COR-L47 (cell line): ENCODE results near the gene TTN.

Source experiments
- DNase-seq: peaks from one replicate; lab custom pipeline; 2025; lab: John Stamatoyannopoulos, UW

TTN gene

DNA sequence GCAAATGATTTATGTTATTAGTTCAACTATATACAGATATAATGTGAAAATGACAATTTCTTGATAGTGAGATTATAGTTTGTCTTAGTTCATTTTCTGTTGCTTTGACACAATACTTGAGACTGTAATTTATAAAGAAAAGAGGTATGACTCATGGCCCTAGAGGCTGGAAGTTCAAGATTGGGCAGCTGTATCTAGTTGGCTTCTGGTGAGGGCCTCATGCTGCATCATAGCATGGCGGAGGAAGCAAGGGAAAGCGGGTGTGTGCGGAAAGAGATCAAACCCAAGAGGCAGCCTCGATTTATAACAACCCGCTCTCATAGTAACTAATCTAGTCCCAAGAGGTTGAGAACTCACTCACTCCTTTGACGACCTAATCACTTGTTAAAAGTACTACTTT is 315.6 kb downstream of the TTN start:
- no peak for DNase-seq

DNA sequence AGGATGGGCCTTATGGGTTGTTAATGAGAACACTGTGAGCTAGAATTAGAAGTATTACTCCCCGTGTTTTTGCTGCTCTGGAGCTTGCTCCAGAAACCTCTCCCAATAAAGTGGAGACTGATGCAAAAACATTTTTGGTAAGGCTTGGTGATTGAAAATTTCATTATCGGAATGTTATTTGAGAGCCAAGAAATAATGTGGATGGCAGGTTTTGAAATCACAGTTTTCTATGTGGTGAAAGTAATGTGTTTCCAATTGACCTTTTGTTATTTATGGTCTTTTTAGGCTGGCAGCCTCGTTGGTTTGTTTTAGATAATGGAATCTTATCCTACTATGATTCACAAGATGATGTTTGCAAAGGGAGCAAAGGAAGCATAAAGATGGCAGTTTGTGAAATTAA is 321.9 kb downstream of the TTN start:
- no peak for DNase-seq

DNA sequence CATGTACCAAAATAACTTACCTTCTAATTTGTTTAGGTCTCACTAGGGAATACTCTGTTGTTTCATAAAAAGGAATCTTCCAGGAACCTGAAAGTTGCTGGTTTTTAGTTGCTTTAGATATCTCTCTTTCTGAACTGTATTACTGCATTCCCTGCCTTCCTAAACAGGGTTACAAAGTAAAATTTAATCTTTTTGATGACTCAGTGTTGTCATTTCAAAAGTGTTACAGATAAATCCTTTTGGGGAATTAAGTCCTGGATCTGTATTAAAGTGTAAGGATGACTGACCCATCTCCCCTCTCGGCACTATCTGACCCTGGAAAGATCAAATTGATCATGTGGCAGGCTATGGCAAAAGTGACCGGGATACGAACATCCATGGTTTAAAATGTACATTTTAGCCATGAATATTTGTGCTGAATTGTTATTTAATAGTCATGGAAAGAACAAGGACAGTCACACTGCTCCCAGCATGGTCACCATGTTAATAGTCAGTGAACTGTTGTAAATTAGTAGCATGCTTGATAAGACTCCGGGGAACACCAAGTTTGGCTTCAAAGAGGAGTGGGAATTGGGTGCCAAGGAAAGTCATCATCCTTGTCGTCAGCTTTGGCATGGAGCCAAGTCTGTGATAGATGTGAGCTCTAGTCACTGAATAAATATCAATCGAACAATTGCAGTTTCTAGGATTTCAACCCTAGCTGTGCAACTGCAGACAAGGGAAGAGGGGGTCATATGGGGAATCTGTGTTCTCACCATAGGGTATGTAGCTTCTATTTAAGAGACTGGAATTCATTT is 322.8 kb downstream of the TTN start:
- peak; percentile 89 for DNase-seq

DNA sequence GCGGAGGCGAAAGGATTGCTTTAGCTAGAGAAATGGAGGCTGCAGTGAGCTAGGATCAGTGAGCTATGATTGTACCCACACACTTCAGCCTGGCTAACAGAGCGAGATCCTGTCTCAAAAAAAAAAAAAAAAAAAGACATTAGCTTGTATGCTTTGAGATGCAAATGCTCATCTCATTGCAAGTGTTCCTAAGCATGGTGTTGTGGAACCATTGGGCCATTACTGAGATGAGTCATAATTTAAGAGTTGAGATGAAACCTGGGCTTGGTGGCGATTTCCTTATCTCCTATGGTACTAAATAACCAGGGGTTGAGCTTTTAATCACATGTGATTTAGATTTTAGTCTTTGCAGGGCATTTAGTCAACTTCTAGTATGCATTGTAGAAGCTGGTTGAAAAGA is 324.8 kb downstream of the TTN start:
- DNase-seq: no peak

DNA sequence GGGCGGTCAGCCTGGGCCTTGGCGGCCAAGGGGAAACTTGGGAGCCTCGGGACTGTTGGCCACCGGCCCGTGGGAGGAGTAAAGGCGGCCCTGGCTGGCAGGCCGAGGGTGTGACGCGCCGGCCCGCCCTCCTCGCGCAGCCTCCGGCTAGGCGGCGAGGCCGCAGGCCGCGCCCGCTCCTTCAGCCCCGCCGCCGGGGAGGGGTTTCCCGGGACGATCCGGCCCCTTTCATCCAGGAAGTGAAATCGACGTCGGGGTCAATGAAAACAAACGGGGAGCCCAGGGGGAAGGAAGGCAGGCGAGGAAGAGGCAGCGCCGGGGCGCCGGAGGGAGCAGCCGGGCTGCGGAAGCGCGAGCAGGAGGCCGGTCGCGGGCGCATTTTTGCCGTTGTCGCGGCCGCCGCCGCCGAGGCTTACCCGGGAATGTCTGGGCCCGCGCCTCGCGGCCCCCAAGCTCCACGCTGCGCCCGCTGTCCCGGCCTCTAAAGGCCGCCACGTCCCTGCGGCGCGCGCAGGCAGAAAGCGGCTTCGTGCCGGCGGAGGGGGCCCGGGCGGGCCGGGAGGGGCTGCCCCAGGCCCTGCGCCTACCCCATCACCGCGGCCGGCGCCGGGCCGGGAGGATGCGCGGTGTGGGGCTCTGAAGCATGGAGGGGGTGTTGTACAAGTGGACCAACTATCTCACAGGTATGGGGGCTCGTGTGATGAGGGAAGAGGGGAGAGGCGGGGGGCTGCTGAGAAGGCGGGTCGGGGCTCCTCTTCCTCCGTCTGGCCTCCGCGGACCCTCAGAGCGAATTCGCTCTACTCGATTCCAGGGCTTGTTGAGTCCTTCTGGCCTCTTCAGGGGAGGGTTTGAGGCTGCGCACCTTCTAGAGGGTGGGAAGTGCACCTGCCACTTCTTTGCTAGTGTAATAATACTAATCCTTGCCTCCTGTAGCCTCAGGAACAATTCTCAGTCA is 326.7 kb downstream of the TTN start, which contains the start of gene PLEKHA3:
Gene PLEKHA3, plus strand, starts transcription at position 231 of the 955 bp plus-strand sequence. Its CDS starts 413 bp downstream, at position 644.
- DNase-seq: peak; percentile 95

DNA sequence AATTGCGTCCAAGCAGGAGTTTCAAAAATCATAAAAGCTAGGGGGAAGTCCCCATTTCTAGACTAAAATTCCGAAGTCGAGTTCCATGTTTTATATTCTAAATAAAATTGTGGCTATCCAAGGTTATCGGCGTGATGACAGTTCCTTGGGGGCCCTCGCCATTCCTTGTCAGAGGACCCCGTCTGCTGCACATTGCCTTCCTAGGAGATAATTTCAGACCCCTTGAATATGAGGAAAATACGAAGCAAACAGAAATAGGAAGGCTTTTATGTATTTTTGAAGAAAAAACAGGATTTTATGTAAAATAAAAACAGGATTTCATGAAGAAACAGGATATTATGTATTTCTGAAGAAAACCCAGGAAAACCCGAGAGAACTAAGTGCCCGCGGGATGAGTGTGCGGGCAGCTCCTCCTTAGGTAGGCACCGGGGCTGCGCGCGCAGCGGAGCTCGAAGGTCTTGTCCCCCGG is 327.4 kb downstream of the TTN start:
- no peak for DNase-seq

DNA sequence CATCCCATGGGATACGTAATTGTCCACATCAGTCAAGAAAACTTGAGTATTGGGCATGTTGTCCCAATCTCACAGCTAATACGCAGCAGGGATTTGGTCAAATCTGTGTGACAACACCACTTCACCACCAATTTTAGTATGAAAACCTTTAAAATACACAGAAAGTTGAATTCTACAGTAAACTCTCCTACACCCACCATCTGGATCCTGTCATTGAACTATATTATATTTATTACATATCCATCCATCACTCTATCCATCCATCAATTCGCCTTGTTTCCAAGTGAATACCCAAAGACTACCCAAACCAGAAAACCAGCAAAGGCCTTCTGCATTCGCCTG is 328.0 kb downstream of the TTN start:
- no peak for DNase-seq

DNA sequence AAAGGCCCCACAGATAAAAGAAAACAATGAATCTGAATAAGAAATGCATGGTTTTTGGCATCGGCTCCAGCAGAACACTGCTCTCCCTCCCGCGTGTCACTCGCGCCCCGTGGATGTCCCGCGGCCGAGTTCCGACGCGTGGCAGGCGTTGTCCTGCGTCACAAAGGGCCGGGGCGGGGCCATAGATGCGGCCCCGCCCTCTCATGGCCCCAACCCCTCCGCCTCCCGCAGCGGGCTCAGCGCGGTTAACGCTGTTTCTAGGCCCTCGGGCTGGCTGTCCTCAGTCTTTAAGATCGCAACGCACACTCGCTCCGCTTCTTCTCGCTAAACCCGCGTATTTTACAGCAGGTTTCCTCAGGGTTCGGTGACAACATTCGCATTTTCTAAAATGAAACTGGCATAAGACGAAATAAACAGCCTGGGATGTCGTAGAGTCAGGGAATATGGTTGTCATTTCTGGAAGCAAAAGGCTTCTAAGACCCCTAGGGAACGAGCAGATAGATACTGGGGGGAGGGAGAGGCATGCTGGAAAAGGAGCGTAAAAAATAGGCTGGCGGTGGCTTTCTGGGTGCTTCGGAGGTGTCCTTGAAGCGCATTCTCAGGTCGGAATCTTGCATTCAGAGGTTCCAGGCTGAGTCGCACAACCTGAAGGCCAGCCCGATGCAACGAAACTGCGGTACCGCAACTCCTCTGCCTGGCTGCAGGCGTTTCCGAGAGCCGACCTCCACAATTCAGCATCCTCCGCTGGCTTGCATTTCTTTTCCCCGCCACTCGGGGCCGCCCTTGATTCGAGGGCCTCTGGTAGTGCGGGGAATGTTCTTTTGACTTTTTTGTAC is 328.6 kb downstream of the TTN start, which contains the start of gene FKBP7:
Gene FKBP7, minus strand, starts transcription at position 162 of the 836 bp plus-strand sequence. Its CDS starts 101 bp downstream, at position 61.
- DNase-seq: peak; percentile 87

DNA sequence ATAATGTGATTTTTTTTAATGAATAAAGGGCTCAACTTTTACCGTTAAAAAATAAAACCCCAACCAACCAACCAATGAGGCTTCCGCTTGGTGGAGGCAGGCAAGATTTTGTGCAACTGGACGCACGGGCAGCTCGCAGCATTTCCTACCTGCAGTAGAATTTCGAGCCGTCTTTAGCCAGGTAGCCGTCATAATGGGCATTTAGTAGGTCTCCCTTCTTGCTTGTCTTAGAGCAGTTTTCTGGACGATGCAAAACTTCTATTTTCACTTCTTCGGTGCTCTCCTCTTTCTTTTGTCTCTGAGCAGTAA is 329.1 kb downstream of the TTN start:
- DNase-seq: peak; percentile 6

DNA sequence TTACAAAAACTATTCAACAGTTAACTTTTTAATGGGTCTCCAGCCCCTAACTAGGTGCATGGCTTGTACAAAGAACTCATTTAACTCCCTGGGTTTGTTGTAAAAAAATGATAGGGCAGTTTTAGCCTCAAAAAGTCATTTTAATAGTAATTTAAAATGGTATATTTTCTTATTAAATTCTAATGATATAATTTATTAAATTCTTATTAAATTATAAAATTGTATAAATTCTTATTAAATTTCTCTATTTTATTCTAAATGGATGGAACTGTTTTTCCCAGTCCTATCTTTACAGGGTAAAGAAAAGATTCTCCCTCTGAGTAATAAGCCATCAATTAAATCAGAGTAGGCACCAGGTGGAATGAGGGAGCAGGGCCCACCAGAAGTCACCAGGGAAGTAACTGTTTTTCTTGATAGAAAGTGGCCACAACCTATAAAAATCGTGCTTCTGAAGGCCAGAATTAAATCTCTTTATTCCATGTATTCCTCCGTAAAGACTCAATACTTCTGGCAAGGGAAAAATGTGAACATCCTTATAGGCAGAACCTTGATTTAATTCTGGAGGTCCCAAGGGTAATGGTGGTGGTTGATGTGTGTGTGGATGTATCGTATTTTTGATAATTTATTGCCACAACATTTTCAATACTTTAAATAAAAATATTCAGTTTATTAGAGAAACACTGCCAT is 329.6 kb downstream of the TTN start:
- DNase-seq: no peak

DNA sequence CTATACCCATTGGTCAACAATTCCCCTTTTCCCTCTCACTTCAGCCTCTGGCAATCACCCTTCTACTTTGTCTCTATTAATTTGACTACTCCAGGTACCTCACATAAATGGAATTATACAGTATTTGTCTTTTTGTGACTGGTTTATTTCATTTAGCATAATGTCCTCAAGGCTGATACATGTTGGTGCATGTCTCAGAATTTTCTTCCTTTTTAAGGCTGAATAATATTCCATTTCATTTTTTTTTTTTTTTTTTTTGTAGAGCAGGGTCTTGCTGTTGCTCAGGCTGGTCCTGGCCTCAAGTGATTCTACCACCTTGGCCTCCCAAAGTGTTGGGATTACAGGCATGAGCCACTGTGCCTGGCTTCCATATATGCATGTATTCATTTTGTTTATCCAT is 330.7 kb downstream of the TTN start:
- no peak for DNase-seq
